ENCODE data around the gene SNAPC3. TPM values are rescaled to one million over a fixed set of nuclear protein-coding genes. Genes with fewer than 3 reads are reported as not detected.

SNAPC3 gene
- total RNA-seq, 1 experiment from 2014 or later = 28.0 TPM

DNA sequence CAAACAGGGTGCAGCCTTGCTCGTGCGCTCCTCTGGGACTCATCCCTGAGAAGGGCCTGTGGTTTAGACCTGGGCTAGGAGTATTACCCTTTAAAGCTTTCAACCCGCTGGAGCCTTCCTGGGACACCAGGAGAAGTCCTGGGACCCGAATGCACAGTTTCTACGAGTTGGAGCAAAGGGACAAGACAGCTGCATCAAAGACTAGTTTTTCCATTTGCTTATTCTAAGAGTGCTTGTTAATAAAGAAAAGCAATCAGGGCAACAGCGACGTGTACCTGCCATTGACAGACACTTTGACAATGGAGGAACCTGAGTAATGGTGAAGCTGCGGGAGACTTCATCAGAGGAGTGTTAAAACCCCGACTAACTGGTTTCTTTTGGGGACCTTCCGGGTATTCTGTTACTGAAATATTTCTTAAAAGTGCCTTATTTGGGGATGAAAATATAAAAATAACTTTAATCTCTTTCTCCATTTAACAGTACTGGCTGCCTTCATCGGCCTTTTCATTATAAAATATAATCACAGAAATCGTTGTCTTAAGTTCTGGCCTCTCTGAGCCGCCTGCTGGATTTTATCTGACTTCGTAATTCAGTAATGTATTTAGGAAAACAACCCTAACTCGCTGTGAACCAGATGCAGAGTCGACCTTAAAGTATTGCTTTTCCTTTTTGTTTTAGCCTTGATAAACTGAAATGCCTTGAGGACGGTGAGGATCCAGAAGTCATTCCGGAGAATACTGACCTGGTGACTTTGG lies 732 bp downstream of the SNAPC3 start:
- Histone ChIP-seq H2BK120ac (ENCODE audit: low read depth, low read length, poor library complexity, severe bottlenecking) (no peak overlapping the region), H3K23me2 (ENCODE audit: insufficient read length, low read depth, low read length, poor library complexity, severe bottlenecking) (peaks cover 6% of the 10 kb centered on the region), H2AFZ (ENCODE audit: low read length) (no peak overlapping the region), H3K79me1 (ENCODE audit: insufficient read depth, low read depth, low read length, poor library complexity, severe bottlenecking) (peaks cover 12% of the 10 kb centered on the region), H3K18ac (ENCODE audit: insufficient read length, low read depth, low read length) (no peak overlapping the region), H3K4me2 (ENCODE audit: insufficient read depth, insufficient read length, low read length) (peak overlapping the region; percentile 98), H3K4me1 (ENCODE audit: insufficient read depth, low read length) (no peaks in the 10 kb centered on the region), H3K27me3 (ENCODE audit: insufficient read depth, low read length) (no peaks in the 10 kb centered on the region), H3K4ac (ENCODE audit: low read depth, low read length) (no peak overlapping the region), H3K9me3 (ENCODE audit: control insufficient read depth, low read depth, low read length) (no peaks in the 10 kb centered on the region), H3K14ac (ENCODE audit: insufficient read depth, low read length) (peak overlapping the region; percentile 78), H2BK20ac (ENCODE audit: low read depth, low read length, poor library complexity, severe bottlenecking) (no peak overlapping the region), H3K9ac (ENCODE audit: extremely low read depth, insufficient read length, low read length) (peak overlapping the region; percentile 68), H4K8ac (replicated peaks; ENCODE audit: insufficient read length, low read depth, low read length) (no peak overlapping the region), H4K20me1 (ENCODE audit: control insufficient read depth, insufficient read depth, insufficient read length) (no peaks in the 10 kb centered on the region), H2AK5ac (ENCODE audit: insufficient read length, low read length) (no peak overlapping the region), H3K79me2 (ENCODE audit: insufficient read depth, low read length) (peaks cover 10% of the 10 kb centered on the region; the same call in 1 of the 2 replicates), H3K27ac (ENCODE audit: insufficient read length, low read depth, low read length) (no peak overlapping the region), H3T11ph (ENCODE audit: low read length) (no peak overlapping the region), H2BK5ac (ENCODE audit: insufficient read length, low read length) (no peak overlapping the region), H2BK12ac (ENCODE audit: insufficient read length, low read depth, low read length) (no peak overlapping the region), H4K91ac (ENCODE audit: insufficient read length, low read depth, low read length) (no peak overlapping the region), H3K56ac (ENCODE audit: insufficient read length, low read depth, low read length) (no peak overlapping the region), H2BK15ac (ENCODE audit: low read depth, low read length) (no peak overlapping the region), H3K23ac (ENCODE audit: insufficient read length, low read depth, low read length) (no peak overlapping the region), H4K5ac (ENCODE audit: insufficient read length, low read depth, low read length) (no peak overlapping the region)
- Mint-ChIP-seq H3K4me3 (peak overlapping the region; percentile 94 to 97), H3K36me3 (ENCODE audit: insufficient read depth in 1 of 3, low read depth in 3 of 3) (peaks cover 24 to 38% (median 38%) of the 10 kb centered on the region in 3 experiments), H3K9me3 (peaks cover 0 to 4% of the 10 kb centered on the region in 2 experiments; a peak in 2 of 5 replicates), H3K4me1 (peaks cover 23 to 24% of the 10 kb centered on the region in 2 experiments), H3K27me3 (ENCODE audit: low read depth) (no peaks in the 10 kb centered on the region), H3K27ac (peak overlapping the region in 2 of 3 experiments; percentile 68 to 96; a peak in 4 of 7 replicates)
- no CpG with 5 or more reads among the region's 18 CpGs for WGBS (ENCODE audit: extremely low coverage, insufficient read length, low lambda C conversion rate)
- TF ChIP-seq, protein P1, sequence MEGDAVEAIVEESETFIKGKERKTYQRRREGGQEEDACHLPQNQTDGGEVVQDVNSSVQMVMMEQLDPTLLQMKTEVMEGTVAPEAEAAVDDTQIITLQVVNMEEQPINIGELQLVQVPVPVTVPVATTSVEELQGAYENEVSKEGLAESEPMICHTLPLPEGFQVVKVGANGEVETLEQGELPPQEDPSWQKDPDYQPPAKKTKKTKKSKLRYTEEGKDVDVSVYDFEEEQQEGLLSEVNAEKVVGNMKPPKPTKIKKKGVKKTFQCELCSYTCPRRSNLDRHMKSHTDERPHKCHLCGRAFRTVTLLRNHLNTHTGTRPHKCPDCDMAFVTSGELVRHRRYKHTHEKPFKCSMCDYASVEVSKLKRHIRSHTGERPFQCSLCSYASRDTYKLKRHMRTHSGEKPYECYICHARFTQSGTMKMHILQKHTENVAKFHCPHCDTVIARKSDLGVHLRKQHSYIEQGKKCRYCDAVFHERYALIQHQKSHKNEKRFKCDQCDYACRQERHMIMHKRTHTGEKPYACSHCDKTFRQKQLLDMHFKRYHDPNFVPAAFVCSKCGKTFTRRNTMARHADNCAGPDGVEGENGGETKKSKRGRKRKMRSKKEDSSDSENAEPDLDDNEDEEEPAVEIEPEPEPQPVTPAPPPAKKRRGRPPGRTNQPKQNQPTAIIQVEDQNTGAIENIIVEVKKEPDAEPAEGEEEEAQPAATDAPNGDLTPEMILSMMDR (conservative IDR thresholded peaks at IDR 0.05) = no peak
- DNase-seq = no peak

Measured in H9 (cell line).